ENCODE measurements around the gene KIAA1614.
"Not testable (repeated sequence)": the region's sequence is repeated elsewhere in the genome, so short reads cannot be mapped to it uniquely, and the experiment has no call there.

The KIAA1614 gene

GRCh38 chr1:180966312-180966711 lies 53.6 kb downstream of the KIAA1614 start:
- no peak for DNase-seq (ENCODE audit: low spot score)

DNA sequence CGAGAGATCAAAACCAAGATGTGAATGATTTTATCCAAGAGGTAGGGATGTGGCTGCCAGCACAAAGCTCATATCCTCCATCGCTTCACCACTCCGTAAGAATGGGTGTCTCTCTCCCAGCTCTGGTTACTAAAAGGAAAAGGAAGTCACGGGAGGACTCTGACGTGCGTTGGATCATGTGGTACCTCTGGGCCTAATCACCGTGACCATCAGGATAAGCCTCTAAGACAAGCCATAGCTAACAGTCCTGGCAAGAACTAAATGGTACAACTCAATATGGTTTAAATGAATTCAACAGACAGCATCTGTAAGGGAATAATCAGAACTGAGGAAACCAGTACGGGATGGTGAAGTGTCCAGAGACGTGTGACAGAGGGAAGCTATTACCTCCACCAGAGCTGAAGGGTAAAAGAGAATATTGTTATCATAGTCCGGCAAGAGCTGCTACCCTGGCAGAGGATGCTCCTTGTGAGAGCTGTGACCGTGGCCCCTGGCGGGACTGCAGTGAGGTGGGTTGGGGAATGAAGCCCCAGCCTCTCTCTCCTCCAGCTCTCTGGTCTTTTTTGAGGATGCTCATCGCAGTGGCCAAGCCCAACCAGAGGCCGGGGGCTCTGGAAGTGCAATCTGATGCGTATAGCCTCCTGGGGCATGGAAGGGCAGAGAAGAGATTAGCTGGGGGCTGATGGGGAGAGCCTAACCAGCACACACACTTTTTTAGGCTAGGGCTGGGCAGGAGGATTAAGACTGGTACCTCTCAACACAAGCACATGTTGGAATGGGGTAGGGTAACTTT lies 54.2 kb downstream of the KIAA1614 start:
- no peak for DNase-seq (ENCODE audit: low spot score)

DNA sequence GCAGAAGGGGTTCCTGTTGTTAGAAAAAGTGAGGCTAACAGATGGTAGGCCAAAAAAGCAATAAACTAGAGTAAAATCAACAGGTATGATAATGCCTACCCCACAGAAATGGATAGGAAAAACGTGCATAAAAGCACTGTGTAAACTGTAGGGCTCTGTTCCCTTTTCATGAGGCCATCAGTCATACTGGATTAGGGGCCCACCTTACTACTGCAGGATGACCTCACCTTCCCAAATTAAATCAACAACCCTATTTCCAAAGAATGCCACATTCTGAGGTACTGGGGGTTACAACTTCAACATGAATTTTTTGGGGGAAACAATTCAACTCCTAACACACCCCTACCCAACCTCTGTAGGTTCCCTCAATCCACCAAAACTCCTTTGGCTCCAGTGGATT lies 54.9 kb downstream of the KIAA1614 start:
- no peak for DNase-seq (ENCODE audit: low spot score)

GRCh38 chr1:180968834-180969233 lies 56.1 kb downstream of the KIAA1614 start:
- DNase-seq (ENCODE audit: low spot score) = not testable (repeated sequence)

DNA sequence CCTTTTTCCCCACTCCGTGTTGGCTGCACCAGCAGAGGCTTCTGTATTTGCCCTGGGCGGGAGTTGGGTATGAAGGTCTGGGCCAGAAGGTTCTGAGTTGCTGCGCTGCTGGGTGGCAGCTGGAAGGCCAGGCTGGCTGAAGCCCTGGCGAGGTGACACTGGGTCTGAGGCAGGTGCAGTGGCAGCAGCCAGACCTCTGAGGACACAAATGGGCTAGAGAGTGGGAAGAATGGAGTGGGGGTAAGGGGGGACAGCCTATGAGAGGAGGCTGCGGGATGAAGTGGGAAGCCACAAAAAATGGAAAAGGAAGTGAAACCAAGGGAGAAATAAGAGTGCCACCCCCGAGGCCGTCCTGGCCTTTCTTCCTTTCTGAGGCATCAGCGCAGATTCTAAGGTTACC lies 56.7 kb downstream of the KIAA1614 start:
- DNase-seq (ENCODE audit: low spot score) = no peak

- DNase-seq (ENCODE audit: low spot score) = no peak
Observed at GRCh38 chr1:180970333-180971079, 57.8 kb downstream of the KIAA1614 start.

GRCh38 chr1:180971273-180971997 lies 58.7 kb downstream of the KIAA1614 start:
- DNase-seq (ENCODE audit: low spot score) = no peak

- no peak for DNase-seq (ENCODE audit: low spot score)
Observed at GRCh38 chr1:180973369-180973768, 60.7 kb downstream of the KIAA1614 start.

DNA sequence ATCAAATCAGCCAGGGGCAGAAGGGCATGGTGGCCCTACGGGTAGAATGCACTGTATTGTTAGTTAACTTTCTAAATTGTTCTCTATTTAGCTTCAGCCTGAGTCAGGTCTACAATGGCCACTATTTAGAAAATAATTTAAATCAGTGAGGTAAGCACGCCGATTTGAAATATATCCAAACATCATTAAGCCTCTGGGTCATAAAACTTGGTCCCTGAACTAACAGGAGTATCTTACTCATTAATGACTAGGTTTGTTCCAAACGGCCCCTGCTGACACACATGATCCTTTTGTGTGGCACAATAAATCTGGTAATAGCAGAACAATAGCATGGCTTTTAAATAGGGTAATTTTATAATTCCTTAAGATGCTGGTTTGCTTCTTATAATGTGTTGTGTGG lies 61.5 kb downstream of the KIAA1614 start:
- DNase-seq (ENCODE audit: low spot score) = no peak

DNA sequence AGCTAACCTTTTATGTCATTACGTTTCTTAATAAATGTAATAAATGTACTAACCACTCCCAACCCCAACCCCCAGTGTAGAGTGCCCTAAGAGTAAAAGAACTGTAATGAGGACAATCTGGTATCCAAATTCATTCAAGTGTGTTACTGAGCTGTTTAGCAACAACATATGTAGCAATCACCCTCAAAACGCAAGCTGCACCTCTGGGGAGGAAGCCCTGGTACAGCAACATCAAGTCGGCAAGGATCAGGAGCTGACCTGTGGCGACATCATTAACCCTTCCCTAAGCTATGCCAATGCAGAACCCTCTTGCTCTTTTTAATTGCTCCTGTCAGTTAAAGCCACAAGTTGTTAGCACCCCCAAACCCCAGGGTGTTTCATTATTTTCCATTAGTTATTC lies 62.9 kb downstream of the KIAA1614 start:
- no peak for DNase-seq (ENCODE audit: low spot score)

DNA sequence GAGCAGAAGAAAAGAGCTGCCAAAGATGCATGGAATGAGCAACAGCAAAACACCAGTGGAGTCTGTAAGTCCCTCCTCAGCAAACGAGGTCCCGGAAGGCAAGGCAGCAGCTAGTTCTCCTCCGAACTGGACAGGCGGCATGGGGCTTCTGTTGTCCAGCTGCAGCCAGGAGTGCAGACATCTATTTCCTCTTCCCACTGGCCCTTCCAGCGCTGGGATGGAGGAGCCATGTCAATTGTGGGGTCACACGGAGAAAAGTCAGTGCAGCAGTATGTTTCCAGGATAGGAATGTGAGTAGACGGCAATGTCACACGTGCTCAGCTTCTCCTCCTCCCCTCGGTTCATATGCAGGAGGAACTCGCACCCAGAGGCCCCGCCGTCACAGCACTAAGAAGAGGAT lies 63.5 kb downstream of the KIAA1614 start:
- no peak for DNase-seq (ENCODE audit: low spot score)

DNA sequence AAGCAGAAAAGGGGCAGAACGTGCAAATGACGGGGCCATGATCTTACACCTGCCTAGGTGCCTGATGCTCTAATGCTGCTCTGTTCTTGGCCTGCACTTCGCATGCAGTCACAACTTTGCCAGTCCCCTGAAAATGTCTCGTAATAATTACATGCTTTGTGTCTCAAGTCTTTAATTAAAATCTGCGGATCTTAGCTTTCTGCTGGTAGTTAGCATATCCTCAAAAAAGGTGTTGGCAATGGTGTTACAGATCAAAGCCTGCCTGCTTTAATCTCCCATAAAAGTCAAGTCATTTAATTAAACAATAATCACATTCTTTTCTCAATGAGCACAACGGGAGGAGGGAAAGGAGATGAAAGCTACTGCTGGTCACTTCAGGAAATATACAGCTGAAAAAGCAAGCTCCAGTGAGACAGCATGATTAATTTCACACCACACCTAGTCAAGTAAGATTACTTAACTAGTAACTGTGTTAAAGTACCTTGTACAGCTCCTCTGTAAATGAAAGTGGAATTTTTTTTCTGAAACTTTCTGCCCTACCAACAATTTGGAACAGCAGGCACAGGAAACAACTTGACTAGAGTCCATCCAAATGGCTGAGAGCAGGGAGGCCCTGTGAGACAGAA lies 64.1 kb downstream of the KIAA1614 start:
- no peak for DNase-seq (ENCODE audit: low spot score)

DNA sequence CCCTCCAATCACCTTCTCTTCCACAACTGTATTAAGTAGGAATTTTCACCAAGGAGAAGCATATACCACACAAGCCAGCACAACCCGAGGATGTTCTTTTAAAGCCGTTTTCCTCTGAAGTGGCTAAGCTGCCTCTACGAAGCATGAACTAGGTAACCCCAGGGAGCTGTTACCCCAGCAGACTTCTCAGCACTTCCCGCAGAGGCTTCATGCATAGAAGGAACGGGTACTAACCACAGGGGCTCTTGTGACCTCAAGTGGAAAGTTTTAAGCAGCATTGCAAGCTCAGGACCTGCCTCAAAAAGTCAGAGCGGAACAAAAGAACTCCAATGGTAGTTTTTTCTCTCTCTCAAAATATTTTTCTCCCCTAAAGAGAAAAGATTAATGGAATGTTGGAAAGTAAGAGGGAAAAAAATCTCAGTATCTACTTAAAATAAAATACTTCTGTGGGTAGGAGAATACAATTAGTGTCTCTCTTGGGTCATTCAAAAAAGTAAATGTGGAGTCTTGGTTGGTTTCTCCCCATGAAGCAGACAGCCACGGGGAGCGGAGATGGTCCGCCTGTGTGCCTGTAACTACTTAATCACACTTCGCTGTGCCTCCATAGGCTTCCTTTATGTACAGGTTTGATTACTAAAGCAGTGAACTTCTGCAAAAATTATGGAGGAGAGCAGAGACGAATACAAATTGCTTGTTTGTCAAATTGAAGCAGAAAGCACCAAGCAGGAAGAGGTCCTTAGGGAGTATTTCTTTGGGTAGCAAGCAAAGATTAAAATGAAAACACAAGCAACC lies 69.1 kb downstream of the KIAA1614 start:
- DNase-seq (ENCODE audit: low spot score) = no peak

DNA sequence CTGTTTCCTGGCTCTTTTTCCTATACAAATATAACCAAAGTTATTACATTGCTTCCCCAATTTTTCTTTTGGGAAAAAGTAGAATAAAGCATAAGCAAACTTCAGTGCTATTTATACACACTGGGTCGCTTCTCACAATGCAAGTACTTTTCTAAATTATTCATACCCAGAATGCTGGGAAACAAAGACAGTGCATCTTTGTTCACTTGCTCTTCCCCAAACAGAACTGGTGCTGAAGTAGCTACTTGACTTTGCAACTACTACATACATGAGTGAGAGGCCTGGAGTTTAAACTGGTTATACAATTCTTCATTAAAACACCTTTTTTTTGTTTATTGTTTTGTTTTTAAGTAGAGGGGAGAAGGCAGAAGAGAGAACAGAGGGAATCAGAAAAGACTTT lies 69.7 kb downstream of the KIAA1614 start:
- no peak for DNase-seq (ENCODE audit: low spot score)

GRCh38 chr1:180988253-180988752 lies 75.6 kb downstream of the KIAA1614 start:
- DNase-seq (ENCODE audit: low spot score) = no peak

- DNase-seq (ENCODE audit: low spot score) = no peak
Observed at GRCh38 chr1:180994262-180994661, 81.6 kb downstream of the KIAA1614 start.

DNA sequence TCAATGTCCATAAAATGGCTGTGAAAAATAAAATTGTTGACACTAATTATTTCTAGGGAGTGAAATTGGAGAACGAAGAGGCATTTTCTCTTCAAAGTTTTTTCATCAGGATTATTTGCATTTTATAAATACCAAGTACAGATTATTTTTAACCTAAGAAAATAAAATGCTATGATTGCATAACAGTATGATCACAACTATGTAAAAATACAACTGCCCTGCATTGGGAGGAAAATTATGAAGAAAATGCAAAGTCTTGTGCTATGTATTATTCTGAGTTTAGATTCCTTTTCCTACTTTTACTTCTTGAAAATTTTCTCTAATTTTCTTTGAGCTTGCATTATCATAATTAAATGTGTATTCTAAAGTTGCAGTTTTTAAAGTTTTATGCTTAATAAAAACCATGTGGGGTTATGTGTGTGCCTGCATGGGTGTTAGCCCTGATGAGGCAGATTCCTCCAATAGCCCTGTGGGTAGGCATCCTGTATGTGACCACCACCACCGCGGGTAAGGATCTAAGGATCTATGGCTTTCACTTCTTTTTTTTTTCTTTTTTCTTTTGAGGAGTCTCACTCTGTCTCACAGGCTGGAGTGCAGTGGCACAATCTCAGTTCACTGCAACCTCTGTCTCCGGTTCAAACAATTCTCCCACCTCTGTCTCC lies 85.3 kb downstream of the KIAA1614 start:
- DNase-seq (ENCODE audit: low spot score) = no peak
